ENCODE measurements around the gene VASH1.

The VASH1 gene

DNA sequence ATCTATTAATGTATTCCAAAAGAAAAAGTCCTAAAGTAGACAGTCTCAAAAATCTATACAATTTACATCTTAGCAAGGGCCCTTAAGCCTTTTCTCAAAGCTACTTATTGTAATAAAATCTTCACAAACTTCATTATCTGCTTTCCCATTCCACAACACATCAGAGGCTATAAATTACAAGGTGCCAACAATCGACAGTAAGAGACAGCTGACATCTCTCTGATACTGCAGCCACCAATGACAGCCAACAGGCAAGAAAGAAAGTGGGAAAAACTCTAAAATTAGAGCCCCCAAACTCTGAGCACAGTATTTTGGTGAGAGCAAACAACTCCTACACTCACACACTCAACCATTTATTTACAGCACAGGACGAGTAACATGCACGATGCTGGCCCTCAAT is 49.3 kb downstream of the VASH1 start:
- no peak overlapping the region for H3K4me3 ChIP-seq (ENCODE audit: low read depth, low read length)
- ChIA-PET POLR2A (interaction anchor here (1.0 kb wide), 2 partner anchors 26 to 288 kb away, joined by 3 read pairs; no protein-coding TSS in a partner anchor), CTCF (interaction anchor here (0.6 to 4.9 kb wide), 10 partner anchors 10 to 494 kb away, joined by 3 to 28 read pairs (median 3); no protein-coding TSS in a partner anchor)
- no peak overlapping the region for H3K27ac ChIP-seq (ENCODE audit: extremely low read depth, low read depth, low read length)
- H3K9me3 ChIP-seq (ENCODE audit: control insufficient read depth, insufficient read depth, low read depth, low read length), result no peaks in the 10 kb centered on the region
- peaks cover 14% of the 10 kb centered on the region; the same call in 1 of the 2 replicates for H3K4me1 ChIP-seq (ENCODE audit: control insufficient read depth, insufficient read depth, low read length)
- peaks cover 3 to 41% of the 10 kb centered on the region in 2 experiments; a peak in 2 of 3 replicates for H3K36me3 ChIP-seq (ENCODE audit: control insufficient read depth in 2 of 2, insufficient read depth in 1 of 2, low read length in 2 of 2)
- TF ChIP-seq YY1 (tag by site-specific recombination; IDR thresholded peaks at IDR 0.05) (no peak), HOXC10 (CRISPR knock-in tag; IDR thresholded peaks at IDR 0.05) (no peak), PRDM1 (tag by site-specific recombination; IDR thresholded peaks at IDR 0.05) (0 out of 2 replicates have a peak, but pooled peaks have one; percentile 16)

DNA sequence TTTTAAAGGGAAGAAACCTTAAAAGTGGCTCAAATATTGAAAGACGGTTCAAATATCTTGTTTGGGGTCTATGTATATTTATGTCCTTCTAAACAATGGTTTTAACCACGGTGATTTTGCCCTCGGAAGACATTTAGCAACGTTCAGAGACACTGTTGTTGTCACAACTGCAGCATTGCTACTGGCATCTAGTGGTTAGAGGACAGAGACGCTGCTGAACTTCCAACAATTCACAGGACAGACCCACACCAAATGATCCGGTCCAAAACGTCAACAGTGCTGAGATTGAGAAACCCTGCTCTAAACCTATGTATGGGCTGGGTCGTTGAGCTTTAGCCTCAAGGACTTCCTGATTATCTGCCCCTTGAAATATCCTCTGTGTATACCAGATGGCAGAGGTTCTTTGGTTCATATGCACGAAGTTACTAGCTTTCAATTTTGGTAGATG is 49.7 kb downstream of the VASH1 start:
- peaks cover 14% of the 10 kb centered on the region; the same call in 1 of the 2 replicates for H3K4me1 ChIP-seq (ENCODE audit: control insufficient read depth, insufficient read depth, low read length)
- TF ChIP-seq FEZF1 (tag by site-specific recombination; IDR thresholded peaks at IDR 0.05), result no peak
- TF ChIP-seq, protein P1, sequence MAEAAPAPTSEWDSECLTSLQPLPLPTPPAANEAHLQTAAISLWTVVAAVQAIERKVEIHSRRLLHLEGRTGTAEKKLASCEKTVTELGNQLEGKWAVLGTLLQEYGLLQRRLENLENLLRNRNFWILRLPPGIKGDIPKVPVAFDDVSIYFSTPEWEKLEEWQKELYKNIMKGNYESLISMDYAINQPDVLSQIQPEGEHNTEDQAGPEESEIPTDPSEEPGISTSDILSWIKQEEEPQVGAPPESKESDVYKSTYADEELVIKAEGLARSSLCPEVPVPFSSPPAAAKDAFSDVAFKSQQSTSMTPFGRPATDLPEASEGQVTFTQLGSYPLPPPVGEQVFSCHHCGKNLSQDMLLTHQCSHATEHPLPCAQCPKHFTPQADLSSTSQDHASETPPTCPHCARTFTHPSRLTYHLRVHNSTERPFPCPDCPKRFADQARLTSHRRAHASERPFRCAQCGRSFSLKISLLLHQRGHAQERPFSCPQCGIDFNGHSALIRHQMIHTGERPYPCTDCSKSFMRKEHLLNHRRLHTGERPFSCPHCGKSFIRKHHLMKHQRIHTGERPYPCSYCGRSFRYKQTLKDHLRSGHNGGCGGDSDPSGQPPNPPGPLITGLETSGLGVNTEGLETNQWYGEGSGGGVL (tag by site-specific recombination; IDR thresholded peaks at IDR 0.05), result no peak
- TF ChIP-seq, protein P2, sequence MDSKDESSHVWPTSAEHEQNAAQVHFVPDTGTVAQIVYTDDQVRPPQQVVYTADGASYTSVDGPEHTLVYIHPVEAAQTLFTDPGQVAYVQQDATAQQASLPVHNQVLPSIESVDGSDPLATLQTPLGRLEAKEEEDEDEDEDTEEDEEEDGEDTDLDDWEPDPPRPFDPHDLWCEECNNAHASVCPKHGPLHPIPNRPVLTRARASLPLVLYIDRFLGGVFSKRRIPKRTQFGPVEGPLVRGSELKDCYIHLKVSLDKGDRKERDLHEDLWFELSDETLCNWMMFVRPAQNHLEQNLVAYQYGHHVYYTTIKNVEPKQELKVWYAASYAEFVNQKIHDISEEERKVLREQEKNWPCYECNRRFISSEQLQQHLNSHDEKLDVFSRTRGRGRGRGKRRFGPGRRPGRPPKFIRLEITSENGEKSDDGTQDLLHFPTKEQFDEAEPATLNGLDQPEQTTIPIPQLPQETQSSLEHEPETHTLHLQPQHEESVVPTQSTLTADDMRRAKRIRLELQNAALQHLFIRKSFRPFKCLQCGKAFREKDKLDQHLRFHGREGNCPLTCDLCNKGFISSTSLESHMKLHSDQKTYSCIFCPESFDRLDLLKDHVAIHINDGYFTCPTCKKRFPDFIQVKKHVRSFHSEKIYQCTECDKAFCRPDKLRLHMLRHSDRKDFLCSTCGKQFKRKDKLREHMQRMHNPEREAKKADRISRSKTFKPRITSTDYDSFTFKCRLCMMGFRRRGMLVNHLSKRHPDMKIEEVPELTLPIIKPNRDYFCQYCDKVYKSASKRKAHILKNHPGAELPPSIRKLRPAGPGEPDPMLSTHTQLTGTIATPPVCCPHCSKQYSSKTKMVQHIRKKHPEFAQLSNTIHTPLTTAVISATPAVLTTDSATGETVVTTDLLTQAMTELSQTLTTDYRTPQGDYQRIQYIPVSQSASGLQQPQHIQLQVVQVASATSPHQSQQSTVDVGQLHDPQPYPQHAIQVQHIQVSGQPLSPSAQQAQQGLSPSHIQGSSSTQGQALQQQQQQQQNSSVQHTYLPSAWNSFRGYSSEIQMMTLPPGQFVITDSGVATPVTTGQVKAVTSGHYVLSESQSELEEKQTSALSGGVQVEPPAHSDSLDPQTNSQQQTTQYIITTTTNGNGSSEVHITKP (tag by site-specific recombination; IDR thresholded peaks at IDR 0.05), result peak; percentile 64; the same call in 1 of the 2 replicates
- TF ChIP-seq, protein P3, sequence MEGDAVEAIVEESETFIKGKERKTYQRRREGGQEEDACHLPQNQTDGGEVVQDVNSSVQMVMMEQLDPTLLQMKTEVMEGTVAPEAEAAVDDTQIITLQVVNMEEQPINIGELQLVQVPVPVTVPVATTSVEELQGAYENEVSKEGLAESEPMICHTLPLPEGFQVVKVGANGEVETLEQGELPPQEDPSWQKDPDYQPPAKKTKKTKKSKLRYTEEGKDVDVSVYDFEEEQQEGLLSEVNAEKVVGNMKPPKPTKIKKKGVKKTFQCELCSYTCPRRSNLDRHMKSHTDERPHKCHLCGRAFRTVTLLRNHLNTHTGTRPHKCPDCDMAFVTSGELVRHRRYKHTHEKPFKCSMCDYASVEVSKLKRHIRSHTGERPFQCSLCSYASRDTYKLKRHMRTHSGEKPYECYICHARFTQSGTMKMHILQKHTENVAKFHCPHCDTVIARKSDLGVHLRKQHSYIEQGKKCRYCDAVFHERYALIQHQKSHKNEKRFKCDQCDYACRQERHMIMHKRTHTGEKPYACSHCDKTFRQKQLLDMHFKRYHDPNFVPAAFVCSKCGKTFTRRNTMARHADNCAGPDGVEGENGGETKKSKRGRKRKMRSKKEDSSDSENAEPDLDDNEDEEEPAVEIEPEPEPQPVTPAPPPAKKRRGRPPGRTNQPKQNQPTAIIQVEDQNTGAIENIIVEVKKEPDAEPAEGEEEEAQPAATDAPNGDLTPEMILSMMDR (tag by site-specific recombination; IDR thresholded peaks at IDR 0.05), result peak; percentile 41; the same call in 1 of the 2 replicates
- TF ChIP-seq, protein P4, sequence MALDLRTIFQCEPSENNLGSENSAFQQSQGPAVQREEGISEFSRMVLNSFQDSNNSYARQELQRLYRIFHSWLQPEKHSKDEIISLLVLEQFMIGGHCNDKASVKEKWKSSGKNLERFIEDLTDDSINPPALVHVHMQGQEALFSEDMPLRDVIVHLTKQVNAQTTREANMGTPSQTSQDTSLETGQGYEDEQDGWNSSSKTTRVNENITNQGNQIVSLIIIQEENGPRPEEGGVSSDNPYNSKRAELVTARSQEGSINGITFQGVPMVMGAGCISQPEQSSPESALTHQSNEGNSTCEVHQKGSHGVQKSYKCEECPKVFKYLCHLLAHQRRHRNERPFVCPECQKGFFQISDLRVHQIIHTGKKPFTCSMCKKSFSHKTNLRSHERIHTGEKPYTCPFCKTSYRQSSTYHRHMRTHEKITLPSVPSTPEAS (tag by site-specific recombination; IDR thresholded peaks at IDR 0.05), result no peak
- TF ChIP-seq, protein P5, sequence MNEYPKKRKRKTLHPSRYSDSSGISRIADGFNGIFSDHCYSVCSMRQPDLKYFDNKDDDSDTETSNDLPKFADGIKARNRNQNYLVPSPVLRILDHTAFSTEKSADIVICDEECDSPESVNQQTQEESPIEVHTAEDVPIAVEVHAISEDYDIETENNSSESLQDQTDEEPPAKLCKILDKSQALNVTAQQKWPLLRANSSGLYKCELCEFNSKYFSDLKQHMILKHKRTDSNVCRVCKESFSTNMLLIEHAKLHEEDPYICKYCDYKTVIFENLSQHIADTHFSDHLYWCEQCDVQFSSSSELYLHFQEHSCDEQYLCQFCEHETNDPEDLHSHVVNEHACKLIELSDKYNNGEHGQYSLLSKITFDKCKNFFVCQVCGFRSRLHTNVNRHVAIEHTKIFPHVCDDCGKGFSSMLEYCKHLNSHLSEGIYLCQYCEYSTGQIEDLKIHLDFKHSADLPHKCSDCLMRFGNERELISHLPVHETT (tag by site-specific recombination; IDR thresholded peaks at IDR 0.05), result no peak
- TF ChIP-seq ZNF654 (tag by site-specific recombination; IDR thresholded peaks at IDR 0.05; ENCODE audit: low read depth), result peak; percentile 27
- 0 out of 2 replicates have a peak, but pooled peaks have one; percentile 16 for TF ChIP-seq ZNF768 (tag by site-specific recombination; IDR thresholded peaks at IDR 0.05)
- ChIA-PET POLR2A (interaction anchor here (0.6 to 1.0 kb wide), 4 partner anchors 20 to 288 kb away, joined by 3 to 9 read pairs (median 4); no protein-coding TSS in a partner anchor), CTCF (interaction anchor here (0.6 to 4.9 kb wide), 12 partner anchors 9 to 493 kb away, joined by 3 to 28 read pairs (median 3); no protein-coding TSS in a partner anchor)
- no peaks in the 10 kb centered on the region for H3K9me3 ChIP-seq (ENCODE audit: control insufficient read depth, insufficient read depth, low read depth, low read length)
- H3K4me3 ChIP-seq (ENCODE audit: low read depth, low read length), result no peak overlapping the region
- H3K36me3 ChIP-seq (ENCODE audit: control insufficient read depth in 2 of 2, insufficient read depth in 1 of 2, low read length in 2 of 2), result peaks cover 0 to 37% of the 10 kb centered on the region in 2 experiments; a peak in 1 of 3 replicates
- 0 out of 2 replicates have a peak overlapping the region, but pooled peaks have one; percentile 25 for H3K27ac ChIP-seq (ENCODE audit: extremely low read depth, low read depth, low read length)
